ENCODE measurements around the gene RBM39. TPM values are rescaled to one million over a fixed set of nuclear protein-coding genes. Genes with fewer than 3 reads are reported as not detected.
"Not testable (repeated sequence)": the region's sequence is repeated elsewhere in the genome, so short reads cannot be mapped to it uniquely, and the experiment has no call there.

Gene RBM39
- total and polyA plus RNA-seq, 2 of the 8 experiments (the other 6 are each of a cell fraction or from before 2014, with no cell fraction given): 78.0 to 219 TPM

GRCh38 chr20:35718321-35718720, 23.7 kb downstream of the RBM39 start:
- H2AK5ac ChIP-seq (ENCODE audit: low read depth, low read length); H2BK12ac ChIP-seq (ENCODE audit: low read depth, low read length); H3K4me3 ChIP-seq (ENCODE audit: extremely low read depth in 1 of 4, insufficient read depth in 2 of 4, low read depth in 3 of 4, low read length in 4 of 4); FAIRE-seq; H3K14ac ChIP-seq (ENCODE audit: insufficient read length); H2BK15ac ChIP-seq (ENCODE audit: low read length); H4K5ac ChIP-seq (ENCODE audit: insufficient read length, low read depth, low read length); H2BK5ac ChIP-seq (ENCODE audit: low read depth, low read length); H4K91ac ChIP-seq (replicated peaks; ENCODE audit: insufficient read length, low read length); H3K4ac ChIP-seq (replicated peaks; ENCODE audit: insufficient read length, low read depth, low read length); H3K4me1 ChIP-seq (replicated peaks in 1 of 4; ENCODE audit: control insufficient read depth in 3 of 4, insufficient read depth in 4 of 4, low read length in 3 of 4); H3K23ac ChIP-seq (ENCODE audit: insufficient read length); H3K56ac ChIP-seq (replicated peaks; ENCODE audit: insufficient read length, low read depth, low read length); H3K9me3 ChIP-seq (ENCODE audit: insufficient read depth in 2 of 2, low read depth in 1 of 2, low read length in 1 of 2); H3K4me2 ChIP-seq (ENCODE audit: insufficient read depth in 1 of 2, low read depth in 2 of 2, low read length in 2 of 2); H2AFZ ChIP-seq (ENCODE audit: low read length); H2BK20ac ChIP-seq (ENCODE audit: low read length); H3K18ac ChIP-seq (ENCODE audit: extremely low read depth, low read length); H2BK120ac ChIP-seq (replicated peaks; ENCODE audit: low read depth, low read length); H3K27me3 ChIP-seq (replicated peaks in 1 of 4; ENCODE audit: control insufficient read depth in 3 of 4, extremely low read depth in 1 of 4, insufficient read depth in 3 of 4, low read length in 3 of 4); H3K27ac ChIP-seq (ENCODE audit: low read depth, low read length); H3K9ac ChIP-seq (replicated peaks in 1 of 4; ENCODE audit: extremely low read depth in 1 of 4, low read depth in 3 of 4, low read length in 3 of 4); H3K23me2 ChIP-seq (ENCODE audit: low read depth, low read length): not testable (repeated sequence)
- H4K8ac ChIP-seq (ENCODE audit: extremely low read depth, insufficient read depth, low read length): peak overlapping the region; percentile 47; the same call in 1 of the 2 replicates
- CTCF ChIA-PET (ENCODE audit: partially characterized antibody): interaction anchor here (0.5 to 1.0 kb wide), 3 partner anchors 100 to 524 kb away, joined by 3 to 6 read pairs (median 3); no protein-coding TSS in a partner anchor
- H4K20me1 ChIP-seq (replicated peaks in 1 of 2; ENCODE audit: control insufficient read depth in 1 of 2, insufficient read depth in 2 of 2, low read length in 2 of 2): peaks cover 14 to 17% of the 10 kb centered on the region in 2 experiments
- peak in 1 of 2 experiments; percentile 35 for DNase-seq (ENCODE audit: low read depth in 1 of 2, low spot score in 2 of 2)
- POLR2A ChIA-PET (ENCODE audit: partially characterized antibody): interaction anchor here (0.6 to 45.3 kb wide), 3 partner anchors 0 to 261 kb away, joined by 4 to 2341 read pairs (median 2341); partner anchors contain the start of genes NFS1, RBM39 and ROMO1
- H3K79me2 ChIP-seq (ENCODE audit: control insufficient read depth in 1 of 2, insufficient read depth in 2 of 2, low read length in 2 of 2): peaks cover 0 to 75% of the 10 kb centered on the region in 2 experiments; a peak in 2 of 4 replicates
- WGBS, 2 experiments (ENCODE audit: extremely low coverage in 1 of 2, insufficient coverage in 1 of 2, insufficient read length in 1 of 2, insufficient replicate concordance in 2 of 2, low coverage in 1 of 2, low lambda C conversion rate in 2 of 2, missing lambda C conversion rate in 1 of 2): 93% methylated on average over 8 of the region's 8 CpGs; no CpG with 5 or more reads in 1 of the 2 experiments
- peaks cover 59 to 100% (median 92%) of the 10 kb centered on the region in 4 experiments for H3K36me3 ChIP-seq (ENCODE audit: control insufficient read depth in 2 of 4, insufficient read depth in 4 of 4, low read length in 3 of 4)
- peaks cover 11% of the 10 kb centered on the region for H3K79me1 ChIP-seq (ENCODE audit: low read depth, low read length)
